H1 (cell line): ENCODE results near the gene PLCB1. TPM values are rescaled to one million over a fixed set of nuclear protein-coding genes. Genes with fewer than 3 reads are reported as not detected.

ENCODE experiments used
- CTCF ChIA-PET: fragments of 300-600 bp; sonication (Branson Sonifier 250); formaldehyde crosslinking; loops from one replicate; lab custom pipeline; 2021; ENCODE audit not compliant: partially characterized antibody; lab: Charles Lee
- POLR2A ChIA-PET: fragments of 300-600 bp; sonication (Branson Sonifier 250); formaldehyde crosslinking; loops from one replicate; lab custom pipeline; 2021; ENCODE audit warnings: inconsistent platforms; ENCODE audit not compliant: partially characterized antibody; lab: Charles Lee
- DNase-seq, 2 experiments: peaks; one replicate each; pipeline versions ENCODE4 v3.0.0 to v3.0.0-alpha.2; 2010 to 2022; ENCODE audit warnings: low spot score in 2 of 2, low read depth in 1 of 2, mixed read lengths in 1 of 2
- FAIRE-seq: peaks from 2 replicates; lab custom pipeline; 2011; peaks lifted over from hg19 to GRCh38; lab: Jason Lieb, UNC
- H2AFZ ChIP-seq: 2 replicates; pipeline ENCODE4 v1.8.1; 2012; ENCODE audit warnings: low read length, inconsistent platforms
- H2AK5ac ChIP-seq: 2 replicates; pipeline ENCODE4 v1.6.1; 2013; ENCODE audit warnings: low read depth, low read length
- H2BK120ac ChIP-seq: replicated peaks from 2 replicates; pipeline ENCODE3; 2013; ENCODE audit warnings: low read depth, low read length, inconsistent platforms
- H2BK12ac ChIP-seq: 2 replicates; pipeline ENCODE4 v1.6.1; 2013; ENCODE audit warnings: low read depth, low read length
- H2BK15ac ChIP-seq: 2 replicates; pipeline ENCODE4 v1.6.1; 2013; ENCODE audit warnings: low read length
- H2BK20ac ChIP-seq: 2 replicates; pipeline ENCODE4 v1.6.1; 2013; ENCODE audit warnings: low read length
- H2BK5ac ChIP-seq: 2 replicates; pipeline ENCODE4 v1.6.1; 2013; ENCODE audit warnings: low read depth, low read length
- H3K14ac ChIP-seq: 2 replicates; pipeline ENCODE4 v1.6.1; 2013; ENCODE audit warnings: inconsistent platforms; ENCODE audit not compliant: insufficient read length
- H3K18ac ChIP-seq: 2 replicates; pipeline ENCODE4 v1.6.1; 2013; ENCODE audit warnings: low read length; ENCODE audit errors: extremely low read depth
- H3K23ac ChIP-seq: 2 replicates; pipeline ENCODE4 v1.6.1; 2013; ENCODE audit warnings: inconsistent platforms; ENCODE audit not compliant: insufficient read length
- H3K23me2 ChIP-seq: 2 replicates; pipeline ENCODE4 v1.6.1; 2013; ENCODE audit warnings: low read depth, low read length
- H3K27ac ChIP-seq: 2 replicates; pipeline ENCODE4 v1.6.1; 2011; ENCODE audit warnings: low read depth, low read length, inconsistent platforms
- H3K27me3 ChIP-seq, 4 experiments: replicated peaks in 1 of 4; 1 replicate in 1 of 4; 2 replicates in 3 of 4; pipeline versions ENCODE4 v1.6.1 to v1.8.1; 2011 to 2013; ENCODE audit warnings: low read length in 3 of 4, mild to moderate bottlenecking in 3 of 4, inconsistent platforms in 2 of 4, mixed read lengths in 2 of 4, moderate library complexity in 1 of 4; ENCODE audit not compliant: control insufficient read depth in 3 of 4, insufficient read depth in 3 of 4; ENCODE audit errors: extremely low read depth in 1 of 4
- H3K36me3 ChIP-seq, 4 experiments: 2 replicates each; pipeline versions ENCODE4 v1.6.1 to v1.8.1; 2011 to 2013; ENCODE audit warnings: mild to moderate bottlenecking in 4 of 4, low read length in 3 of 4, moderate library complexity in 2 of 4, control low read depth in 1 of 4, inconsistent platforms in 1 of 4; ENCODE audit not compliant: insufficient read depth in 4 of 4, control insufficient read depth in 2 of 4
- H3K4ac ChIP-seq: replicated peaks from 2 replicates; pipeline ENCODE3; 2013; ENCODE audit warnings: low read length, low read depth, mixed read lengths, inconsistent platforms; ENCODE audit not compliant: insufficient read length
- H3K4me1 ChIP-seq, 4 experiments: replicated peaks in 1 of 4; 1 replicate in 1 of 4; 2 replicates in 3 of 4; pipeline versions ENCODE4 v1.6.1 to v1.8.1; 2011 to 2013; ENCODE audit warnings: low read length in 3 of 4, inconsistent platforms in 2 of 4, mixed read lengths in 1 of 4; ENCODE audit not compliant: insufficient read depth in 4 of 4, control insufficient read depth in 3 of 4
- H3K4me2 ChIP-seq, 2 experiments: 2 replicates each; pipeline versions ENCODE4 v1.6.1 to v1.8.1; 2011 to 2013; ENCODE audit warnings: low read depth in 2 of 2, low read length in 2 of 2, control low read depth in 1 of 2, inconsistent platforms in 1 of 2, mild to moderate bottlenecking in 1 of 2; ENCODE audit not compliant: insufficient read depth in 1 of 2
- H3K4me3 ChIP-seq, 4 experiments: fragments of 200-600, 300-600 bp in 1 of 4; sonication (generic), shearing (Covaris generic), sonication (Bioruptor Twin) in 1 of 4; 2 replicates each; pipeline versions ENCODE4 v1.5.1 to v1.8.1; 2011 to 2016; ENCODE audit warnings: low read length in 4 of 4, low read depth in 3 of 4, control low read depth in 2 of 4, inconsistent platforms in 2 of 4, mild to moderate bottlenecking in 2 of 4, mixed read lengths in 1 of 4, moderate library complexity in 1 of 4; ENCODE audit not compliant: insufficient read depth in 2 of 4; ENCODE audit errors: extremely low read depth in 1 of 4
- H3K56ac ChIP-seq: replicated peaks from 2 replicates; pipeline ENCODE3; 2013; ENCODE audit warnings: low read depth, mild to moderate bottlenecking, mixed read lengths, low read length, inconsistent platforms; ENCODE audit not compliant: insufficient read length
- H3K79me1 ChIP-seq: 2 replicates; pipeline ENCODE4 v1.6.1; 2013; ENCODE audit warnings: low read depth, low read length, control low read depth
- H3K79me2 ChIP-seq, 2 experiments: 2 replicates each; pipeline versions ENCODE4 v1.6.1 to v1.8.1; 2012 to 2013; ENCODE audit warnings: low read length in 2 of 2, mild to moderate bottlenecking in 2 of 2, inconsistent platforms in 1 of 2; ENCODE audit not compliant: insufficient read depth in 2 of 2, control insufficient read depth in 1 of 2
- H3K9ac ChIP-seq, 4 experiments: replicated peaks in 1 of 4; 1 replicate in 1 of 4; 2 replicates in 3 of 4; pipeline versions ENCODE4 v1.6.1 to v1.8.1; 2011 to 2013; ENCODE audit warnings: low read depth in 3 of 4, low read length in 3 of 4, control low read depth in 2 of 4, mild to moderate bottlenecking in 2 of 4, moderate library complexity in 2 of 4, inconsistent platforms in 1 of 4; ENCODE audit errors: extremely low read depth in 1 of 4
- H3K9me3 ChIP-seq, 2 experiments: 2 replicates each; pipeline versions ENCODE4 v1.6.1 to v1.8.1; 2012 to 2013; ENCODE audit warnings: mild to moderate bottlenecking in 2 of 2, moderate library complexity in 2 of 2, control low read depth in 1 of 2, inconsistent platforms in 1 of 2, low read depth in 1 of 2, low read length in 1 of 2, mixed read lengths in 1 of 2; ENCODE audit not compliant: insufficient read depth in 2 of 2
- H4K20me1 ChIP-seq, 2 experiments: replicated peaks in 1 of 2; 2 replicates each; pipeline versions ENCODE3 to v1.8.1; 2011 to 2013; ENCODE audit warnings: inconsistent platforms in 2 of 2, low read length in 2 of 2, mild to moderate bottlenecking in 1 of 2; ENCODE audit not compliant: insufficient read depth in 2 of 2, control insufficient read depth in 1 of 2
- H4K5ac ChIP-seq: 2 replicates; pipeline ENCODE4 v1.6.1; 2013; ENCODE audit warnings: low read length, low read depth, mixed read lengths, inconsistent platforms; ENCODE audit not compliant: insufficient read length
- H4K8ac ChIP-seq: 2 replicates; pipeline ENCODE4 v1.8.0; 2013; ENCODE audit warnings: mild to moderate bottlenecking, moderate library complexity, low read length, inconsistent platforms; ENCODE audit not compliant: insufficient read depth; ENCODE audit errors: extremely low read depth
- H4K91ac ChIP-seq: replicated peaks from 2 replicates; pipeline ENCODE3; 2013; ENCODE audit warnings: low read length, mixed read lengths, inconsistent platforms; ENCODE audit not compliant: insufficient read length
- WGBS, 2 experiments: shearing (Covaris generic) in 1 of 2; methylation state at CpG; one replicate each; pipeline versions ENCODE4 v1.1.6 to v1.1.7; 2013 to 2015; ENCODE audit warnings: low lambda C conversion rate in 2 of 2, mixed read lengths in 2 of 2, inconsistent platforms in 1 of 2, low coverage in 1 of 2, missing lambda C conversion rate in 1 of 2; ENCODE audit not compliant: insufficient replicate concordance in 2 of 2, insufficient coverage in 1 of 2, insufficient read length in 1 of 2; ENCODE audit errors: extremely low coverage in 1 of 2, missing lambda C conversion rate in 1 of 2; 5-methylcytosine and 5-hydroxymethylcytosine counted together
- polyA plus RNA-seq, 7 experiments: library from polyadenylated mRNA; depleted of rRNA in 3 of 7; stranded (reverse) in 5 of 7; unstranded in 2 of 7; fragments of >200 nt in 5 of 7; fragments of 200-250 nt in 2 of 7; gene quantifications; 1 replicate in 5 of 7; 2 replicates in 1 of 7; 4 replicates in 1 of 7; pipeline versions ENCODE4 v1.2.1 to v1.2.3, GENCODE V29; 2011 to 2013; ENCODE audit warnings: missing spikeins in 2 of 7, mixed read lengths in 2 of 7
- total RNA-seq: library from RNA; stranded (reverse); fragmentation: NEBNext Ultra II Directional; extraction: Animal tissue kit (Norgen Biotek cat#: 25700); gene quantifications from 2 replicates; pipeline ENCODE4 v1.2.1, GENCODE V29; 2021
- TF ChIP-seq, protein P1 (sequence below): fragments of 300-600 bp; sonication (generic); IDR thresholded peaks from 2 replicates; pipeline ENCODE4 v1.7.1; 2012; ENCODE audit warnings: low read length, moderate library complexity, mild to moderate bottlenecking, inconsistent platforms; ENCODE audit not compliant: insufficient replicate concordance

Gene PLCB1
- total and polyA plus RNA-seq, 2 of the 8 experiments (the other 6 are each of a cell fraction or from before 2014, with no cell fraction given) = 2.6 to 9.1 TPM

DNA sequence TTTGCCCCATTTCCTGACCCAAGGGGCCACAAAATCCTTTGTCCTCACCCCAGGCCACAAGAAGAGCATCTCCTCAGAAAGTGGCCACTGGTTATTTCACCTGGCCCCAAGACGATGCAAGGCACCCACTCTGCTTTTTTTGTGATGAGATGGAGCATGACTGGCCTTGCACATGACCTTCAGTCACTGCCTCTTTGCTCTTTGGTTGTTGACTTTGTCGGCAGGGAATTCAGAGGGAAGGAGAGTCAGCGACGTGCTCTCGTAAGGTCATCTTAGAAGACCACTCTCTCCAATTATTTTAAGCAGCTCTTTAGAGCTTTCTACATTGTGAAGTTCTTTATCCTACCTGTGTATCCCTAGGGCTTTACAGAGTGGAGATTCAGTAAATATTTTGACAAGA lies 306.7 kb downstream of the PLCB1 start:
- H2AK5ac ChIP-seq = no peak overlapping the region
- ChIA-PET CTCF (no interaction called here), POLR2A (no interaction called here)
- no peaks in the 10 kb centered on the region for H3K27me3 ChIP-seq
- no peak overlapping the region for H4K8ac ChIP-seq
- no peaks in the 10 kb centered on the region for H4K20me1 ChIP-seq
- WGBS, 2 experiments = 90% methylated on average over 5 of the region's 5 CpGs; no CpG with 5 or more reads in 1 of the 2 experiments
- H3K18ac ChIP-seq = no peak overlapping the region
- H4K5ac ChIP-seq = no peak overlapping the region
- no peak overlapping the region for H3K27ac ChIP-seq
- H3K4me1 ChIP-seq = no peaks in the 10 kb centered on the region
- no peak for FAIRE-seq
- no peak overlapping the region for H3K9ac ChIP-seq
- H2BK12ac ChIP-seq = no peak overlapping the region
- H3K4me3 ChIP-seq = no peak overlapping the region
- H3K23ac ChIP-seq = no peak overlapping the region
- no peaks in the 10 kb centered on the region for H3K79me2 ChIP-seq
- H2BK5ac ChIP-seq = no peak overlapping the region
- H2BK120ac ChIP-seq = no peak overlapping the region
- H3K9me3 ChIP-seq = no peaks in the 10 kb centered on the region
- H2BK15ac ChIP-seq = no peak overlapping the region
- no peak overlapping the region for H3K56ac ChIP-seq
- no peak overlapping the region for H2BK20ac ChIP-seq
- no peak overlapping the region for H3K4ac ChIP-seq
- no peak overlapping the region for H3K14ac ChIP-seq
- no peaks in the 10 kb centered on the region for H3K79me1 ChIP-seq
- DNase-seq = no peak
- no peaks in the 10 kb centered on the region for H3K36me3 ChIP-seq
- H4K91ac ChIP-seq = no peak overlapping the region
- no peak overlapping the region for H2AFZ ChIP-seq
- H3K23me2 ChIP-seq = no peaks in the 10 kb centered on the region
- no peak overlapping the region for H3K4me2 ChIP-seq
- TF ChIP-seq, protein P1, sequence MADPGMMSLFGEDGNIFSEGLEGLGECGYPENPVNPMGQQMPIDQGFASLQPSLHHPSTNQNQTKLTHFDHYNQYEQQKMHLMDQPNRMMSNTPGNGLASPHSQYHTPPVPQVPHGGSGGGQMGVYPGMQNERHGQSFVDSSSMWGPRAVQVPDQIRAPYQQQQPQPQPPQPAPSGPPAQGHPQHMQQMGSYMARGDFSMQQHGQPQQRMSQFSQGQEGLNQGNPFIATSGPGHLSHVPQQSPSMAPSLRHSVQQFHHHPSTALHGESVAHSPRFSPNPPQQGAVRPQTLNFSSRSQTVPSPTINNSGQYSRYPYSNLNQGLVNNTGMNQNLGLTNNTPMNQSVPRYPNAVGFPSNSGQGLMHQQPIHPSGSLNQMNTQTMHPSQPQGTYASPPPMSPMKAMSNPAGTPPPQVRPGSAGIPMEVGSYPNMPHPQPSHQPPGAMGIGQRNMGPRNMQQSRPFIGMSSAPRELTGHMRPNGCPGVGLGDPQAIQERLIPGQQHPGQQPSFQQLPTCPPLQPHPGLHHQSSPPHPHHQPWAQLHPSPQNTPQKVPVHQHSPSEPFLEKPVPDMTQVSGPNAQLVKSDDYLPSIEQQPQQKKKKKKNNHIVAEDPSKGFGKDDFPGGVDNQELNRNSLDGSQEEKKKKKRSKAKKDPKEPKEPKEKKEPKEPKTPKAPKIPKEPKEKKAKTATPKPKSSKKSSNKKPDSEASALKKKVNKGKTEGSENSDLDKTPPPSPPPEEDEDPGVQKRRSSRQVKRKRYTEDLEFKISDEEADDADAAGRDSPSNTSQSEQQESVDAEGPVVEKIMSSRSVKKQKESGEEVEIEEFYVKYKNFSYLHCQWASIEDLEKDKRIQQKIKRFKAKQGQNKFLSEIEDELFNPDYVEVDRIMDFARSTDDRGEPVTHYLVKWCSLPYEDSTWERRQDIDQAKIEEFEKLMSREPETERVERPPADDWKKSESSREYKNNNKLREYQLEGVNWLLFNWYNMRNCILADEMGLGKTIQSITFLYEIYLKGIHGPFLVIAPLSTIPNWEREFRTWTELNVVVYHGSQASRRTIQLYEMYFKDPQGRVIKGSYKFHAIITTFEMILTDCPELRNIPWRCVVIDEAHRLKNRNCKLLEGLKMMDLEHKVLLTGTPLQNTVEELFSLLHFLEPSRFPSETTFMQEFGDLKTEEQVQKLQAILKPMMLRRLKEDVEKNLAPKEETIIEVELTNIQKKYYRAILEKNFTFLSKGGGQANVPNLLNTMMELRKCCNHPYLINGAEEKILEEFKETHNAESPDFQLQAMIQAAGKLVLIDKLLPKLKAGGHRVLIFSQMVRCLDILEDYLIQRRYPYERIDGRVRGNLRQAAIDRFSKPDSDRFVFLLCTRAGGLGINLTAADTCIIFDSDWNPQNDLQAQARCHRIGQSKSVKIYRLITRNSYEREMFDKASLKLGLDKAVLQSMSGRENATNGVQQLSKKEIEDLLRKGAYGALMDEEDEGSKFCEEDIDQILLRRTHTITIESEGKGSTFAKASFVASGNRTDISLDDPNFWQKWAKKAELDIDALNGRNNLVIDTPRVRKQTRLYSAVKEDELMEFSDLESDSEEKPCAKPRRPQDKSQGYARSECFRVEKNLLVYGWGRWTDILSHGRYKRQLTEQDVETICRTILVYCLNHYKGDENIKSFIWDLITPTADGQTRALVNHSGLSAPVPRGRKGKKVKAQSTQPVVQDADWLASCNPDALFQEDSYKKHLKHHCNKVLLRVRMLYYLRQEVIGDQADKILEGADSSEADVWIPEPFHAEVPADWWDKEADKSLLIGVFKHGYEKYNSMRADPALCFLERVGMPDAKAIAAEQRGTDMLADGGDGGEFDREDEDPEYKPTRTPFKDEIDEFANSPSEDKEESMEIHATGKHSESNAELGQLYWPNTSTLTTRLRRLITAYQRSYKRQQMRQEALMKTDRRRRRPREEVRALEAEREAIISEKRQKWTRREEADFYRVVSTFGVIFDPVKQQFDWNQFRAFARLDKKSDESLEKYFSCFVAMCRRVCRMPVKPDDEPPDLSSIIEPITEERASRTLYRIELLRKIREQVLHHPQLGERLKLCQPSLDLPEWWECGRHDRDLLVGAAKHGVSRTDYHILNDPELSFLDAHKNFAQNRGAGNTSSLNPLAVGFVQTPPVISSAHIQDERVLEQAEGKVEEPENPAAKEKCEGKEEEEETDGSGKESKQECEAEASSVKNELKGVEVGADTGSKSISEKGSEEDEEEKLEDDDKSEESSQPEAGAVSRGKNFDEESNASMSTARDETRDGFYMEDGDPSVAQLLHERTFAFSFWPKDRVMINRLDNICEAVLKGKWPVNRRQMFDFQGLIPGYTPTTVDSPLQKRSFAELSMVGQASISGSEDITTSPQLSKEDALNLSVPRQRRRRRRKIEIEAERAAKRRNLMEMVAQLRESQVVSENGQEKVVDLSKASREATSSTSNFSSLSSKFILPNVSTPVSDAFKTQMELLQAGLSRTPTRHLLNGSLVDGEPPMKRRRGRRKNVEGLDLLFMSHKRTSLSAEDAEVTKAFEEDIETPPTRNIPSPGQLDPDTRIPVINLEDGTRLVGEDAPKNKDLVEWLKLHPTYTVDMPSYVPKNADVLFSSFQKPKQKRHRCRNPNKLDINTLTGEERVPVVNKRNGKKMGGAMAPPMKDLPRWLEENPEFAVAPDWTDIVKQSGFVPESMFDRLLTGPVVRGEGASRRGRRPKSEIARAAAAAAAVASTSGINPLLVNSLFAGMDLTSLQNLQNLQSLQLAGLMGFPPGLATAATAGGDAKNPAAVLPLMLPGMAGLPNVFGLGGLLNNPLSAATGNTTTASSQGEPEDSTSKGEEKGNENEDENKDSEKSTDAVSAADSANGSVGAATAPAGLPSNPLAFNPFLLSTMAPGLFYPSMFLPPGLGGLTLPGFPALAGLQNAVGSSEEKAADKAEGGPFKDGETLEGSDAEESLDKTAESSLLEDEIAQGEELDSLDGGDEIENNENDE = no peak
